GM18909 (cell line): ENCODE data around the gene COL4A1.

ENCODE experiments used
- ATAC-seq: cut with Tn5 transposase; IDR thresholded peaks from one replicate; pipeline ENCODE4 v1.9.1; 2021; ENCODE audit warnings: mild to moderate bottlenecking; ENCODE audit not compliant: unreplicated experiment, poor library complexity

COL4A1 gene

GRCh38 chr13:110107568-110108347 is 199.2 kb downstream of the COL4A1 start:
- ATAC-seq = no peak

- no peak for ATAC-seq
These were observed 200.2 kb downstream of the COL4A1 start for GRCh38 chr13:110106726-110107125.

- no peak for ATAC-seq
These were observed 201.8 kb downstream of the COL4A1 start for GRCh38 chr13:110105136-110105535.

- no peak for ATAC-seq
These were observed 203.4 kb downstream of the COL4A1 start for GRCh38 chr13:110103534-110103933.

- no peak for ATAC-seq
These were observed 203.9 kb downstream of the COL4A1 start for GRCh38 chr13:110103026-110103425.

GRCh38 chr13:110102053-110102452 is 204.9 kb downstream of the COL4A1 start:
- ATAC-seq = no peak

GRCh38 chr13:110099922-110100321 is 207.0 kb downstream of the COL4A1 start:
- no peak for ATAC-seq
